ENCODE measurements around the gene RPL34.

The RPL34 gene

DNA sequence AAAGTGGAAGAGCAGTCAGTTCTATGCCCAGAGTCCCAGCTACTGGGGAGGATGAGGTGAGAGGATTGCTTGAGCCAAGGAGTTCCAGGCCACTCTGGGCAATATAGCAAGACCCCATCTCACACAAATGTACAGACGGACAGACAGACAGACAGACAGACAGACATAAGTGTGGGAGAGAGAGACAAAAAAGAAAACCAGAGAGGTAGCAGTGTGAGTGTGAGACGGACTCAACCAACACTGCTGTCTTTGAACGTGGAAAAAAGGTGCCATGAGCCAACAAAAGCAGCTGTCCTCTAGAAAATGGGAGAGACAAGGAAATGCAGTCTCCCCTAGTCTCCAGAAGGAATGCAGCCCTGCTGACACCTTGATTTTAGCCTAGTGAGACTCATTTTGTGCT lies 18.2 kb upstream of the RPL34 start:
- no peak for DNase-seq (ENCODE audit: low read depth in 2 of 2)
- no peak overlapping the region for H3K4me3 ChIP-seq (replicated peaks in 1 of 2; ENCODE audit: low read depth in 2 of 2, low read length in 2 of 2)
- TF ChIP-seq, protein P1, sequence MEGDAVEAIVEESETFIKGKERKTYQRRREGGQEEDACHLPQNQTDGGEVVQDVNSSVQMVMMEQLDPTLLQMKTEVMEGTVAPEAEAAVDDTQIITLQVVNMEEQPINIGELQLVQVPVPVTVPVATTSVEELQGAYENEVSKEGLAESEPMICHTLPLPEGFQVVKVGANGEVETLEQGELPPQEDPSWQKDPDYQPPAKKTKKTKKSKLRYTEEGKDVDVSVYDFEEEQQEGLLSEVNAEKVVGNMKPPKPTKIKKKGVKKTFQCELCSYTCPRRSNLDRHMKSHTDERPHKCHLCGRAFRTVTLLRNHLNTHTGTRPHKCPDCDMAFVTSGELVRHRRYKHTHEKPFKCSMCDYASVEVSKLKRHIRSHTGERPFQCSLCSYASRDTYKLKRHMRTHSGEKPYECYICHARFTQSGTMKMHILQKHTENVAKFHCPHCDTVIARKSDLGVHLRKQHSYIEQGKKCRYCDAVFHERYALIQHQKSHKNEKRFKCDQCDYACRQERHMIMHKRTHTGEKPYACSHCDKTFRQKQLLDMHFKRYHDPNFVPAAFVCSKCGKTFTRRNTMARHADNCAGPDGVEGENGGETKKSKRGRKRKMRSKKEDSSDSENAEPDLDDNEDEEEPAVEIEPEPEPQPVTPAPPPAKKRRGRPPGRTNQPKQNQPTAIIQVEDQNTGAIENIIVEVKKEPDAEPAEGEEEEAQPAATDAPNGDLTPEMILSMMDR (IDR thresholded peaks at IDR 0.05; ENCODE audit: low read depth, low read length): no peak

DNA sequence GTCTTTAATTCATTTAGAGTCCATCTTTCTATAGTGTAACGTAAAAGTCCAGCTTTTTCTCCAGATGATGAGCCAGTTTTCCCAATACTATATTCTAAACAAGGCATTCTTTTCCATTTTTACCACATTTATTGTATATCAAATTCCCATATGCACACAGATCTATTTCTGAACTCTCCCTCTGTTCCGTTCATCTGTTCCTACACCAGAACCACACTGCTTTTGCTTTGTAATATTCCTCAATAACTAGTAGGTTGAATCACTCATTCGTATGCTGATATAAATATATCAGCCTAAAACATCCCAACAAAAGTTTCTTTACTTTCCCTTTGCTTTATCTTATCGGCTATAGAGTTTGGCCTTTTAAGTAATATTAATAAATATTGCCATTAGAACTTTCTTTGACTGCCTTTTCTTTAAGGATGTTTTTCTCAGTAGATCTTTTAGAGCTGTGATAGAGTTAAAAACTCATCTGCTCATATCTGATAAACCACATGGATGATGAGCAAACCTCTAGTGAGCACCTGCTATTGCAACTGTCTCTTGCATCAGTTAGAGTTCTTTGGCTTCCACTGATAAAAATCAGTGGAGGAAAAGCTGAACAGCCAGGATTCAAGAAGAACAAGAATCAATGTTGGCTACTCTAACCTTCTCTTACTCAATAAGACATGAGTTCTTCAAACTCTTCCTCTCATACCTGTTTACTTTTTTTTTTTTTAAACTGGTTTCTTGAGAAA lies 13.1 kb upstream of the RPL34 start:
- H3K4me3 ChIP-seq (replicated peaks in 1 of 2; ENCODE audit: low read depth in 2 of 2, low read length in 2 of 2): no peak overlapping the region
- DNase-seq (ENCODE audit: low read depth in 2 of 2): no peak
- TF ChIP-seq, protein P1 (IDR thresholded peaks at IDR 0.05; ENCODE audit: low read depth, low read length): no peak

DNA sequence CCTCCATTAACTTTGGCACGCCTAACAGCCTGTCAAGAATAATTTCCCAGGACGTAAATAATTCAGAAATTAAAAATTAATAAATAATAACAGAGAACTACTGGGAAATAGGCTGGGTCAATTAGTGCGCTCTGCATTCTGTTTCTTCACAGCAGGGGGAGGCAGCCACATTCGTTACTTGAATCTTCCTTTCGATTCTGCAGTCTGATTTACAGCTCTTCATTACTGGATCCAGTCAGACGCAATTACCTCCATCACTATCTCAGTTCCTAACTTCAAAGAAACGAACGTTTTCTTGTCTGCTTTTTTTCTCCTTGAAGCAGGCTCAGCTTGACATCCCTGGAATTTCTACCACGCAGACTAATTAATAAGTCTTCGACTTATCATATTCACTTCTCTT lies 9.0 kb upstream of the RPL34 start:
- H3K4me3 ChIP-seq (replicated peaks in 1 of 2; ENCODE audit: low read depth in 2 of 2, low read length in 2 of 2): peak overlapping the region; percentile 24 to 37
- peak; percentile 54 to 60 for DNase-seq (ENCODE audit: low read depth in 2 of 2)
- TF ChIP-seq, protein P1 (IDR thresholded peaks at IDR 0.05; ENCODE audit: low read depth, low read length): peak; percentile 60

DNA sequence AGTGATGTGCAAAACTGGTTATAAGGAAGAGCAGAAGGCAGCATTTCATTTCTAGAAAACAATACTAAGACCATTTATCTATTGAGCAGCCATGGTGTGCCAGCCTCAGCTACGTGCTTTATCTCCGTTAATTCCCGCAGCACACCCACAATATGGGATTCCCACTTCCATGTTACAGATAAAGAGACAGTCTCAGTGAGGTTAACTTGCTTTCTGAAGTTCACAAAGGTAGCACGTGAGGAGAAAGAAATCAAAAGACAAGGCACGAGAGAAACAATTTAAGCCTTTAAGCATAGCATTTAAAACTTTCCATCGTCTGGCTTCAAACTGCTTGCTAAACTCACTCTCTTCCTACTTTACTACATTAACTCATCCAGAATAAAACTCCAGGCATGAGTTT lies 8.0 kb upstream of the RPL34 start:
- no peak for DNase-seq (ENCODE audit: low read depth in 2 of 2)
- TF ChIP-seq, protein P1 (IDR thresholded peaks at IDR 0.05; ENCODE audit: low read depth, low read length): no peak
- H3K4me3 ChIP-seq (replicated peaks in 1 of 2; ENCODE audit: low read depth in 2 of 2, low read length in 2 of 2): no peak overlapping the region

DNA sequence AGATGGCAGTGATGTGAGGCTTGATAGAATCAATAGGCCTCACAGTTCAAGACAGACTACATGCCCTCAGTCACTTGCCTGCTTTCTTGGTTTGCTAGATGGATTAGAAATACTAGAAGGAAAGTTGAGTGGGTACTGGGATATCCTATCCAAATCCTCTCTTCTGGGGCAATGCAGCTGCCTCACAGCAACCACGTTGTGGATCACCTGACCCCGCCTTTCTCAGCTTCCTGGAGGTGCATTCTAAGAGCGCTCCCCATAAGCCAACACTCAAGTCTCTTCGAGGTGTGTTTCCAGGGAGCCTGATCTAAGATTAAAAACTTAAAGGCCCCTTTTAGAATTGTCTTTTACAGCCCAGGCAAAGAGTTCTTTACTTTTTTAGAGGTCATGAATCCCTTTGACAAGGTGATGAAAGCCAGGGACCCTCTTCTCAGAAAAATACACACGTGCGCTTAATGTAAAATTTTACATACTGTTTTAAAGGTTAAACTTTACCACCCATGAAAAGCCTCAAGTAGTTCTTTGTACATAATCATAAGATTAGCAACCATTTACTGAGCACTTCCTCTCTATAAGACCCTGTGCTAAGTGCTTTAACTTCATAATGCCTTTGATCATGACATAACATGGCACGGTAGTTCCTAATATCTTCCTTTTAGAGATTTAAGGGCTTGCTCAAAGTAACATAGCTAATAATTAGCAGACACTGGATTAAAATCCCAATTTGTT lies 840 bp upstream of the RPL34 start:
- TF ChIP-seq, protein P1 (IDR thresholded peaks at IDR 0.05; ENCODE audit: low read depth, low read length): no peak
- peak overlapping the region; percentile 21 to 82 for H3K4me3 ChIP-seq (replicated peaks in 1 of 2; ENCODE audit: low read depth in 2 of 2, low read length in 2 of 2)
- no peak for DNase-seq (ENCODE audit: low read depth in 2 of 2)

DNA sequence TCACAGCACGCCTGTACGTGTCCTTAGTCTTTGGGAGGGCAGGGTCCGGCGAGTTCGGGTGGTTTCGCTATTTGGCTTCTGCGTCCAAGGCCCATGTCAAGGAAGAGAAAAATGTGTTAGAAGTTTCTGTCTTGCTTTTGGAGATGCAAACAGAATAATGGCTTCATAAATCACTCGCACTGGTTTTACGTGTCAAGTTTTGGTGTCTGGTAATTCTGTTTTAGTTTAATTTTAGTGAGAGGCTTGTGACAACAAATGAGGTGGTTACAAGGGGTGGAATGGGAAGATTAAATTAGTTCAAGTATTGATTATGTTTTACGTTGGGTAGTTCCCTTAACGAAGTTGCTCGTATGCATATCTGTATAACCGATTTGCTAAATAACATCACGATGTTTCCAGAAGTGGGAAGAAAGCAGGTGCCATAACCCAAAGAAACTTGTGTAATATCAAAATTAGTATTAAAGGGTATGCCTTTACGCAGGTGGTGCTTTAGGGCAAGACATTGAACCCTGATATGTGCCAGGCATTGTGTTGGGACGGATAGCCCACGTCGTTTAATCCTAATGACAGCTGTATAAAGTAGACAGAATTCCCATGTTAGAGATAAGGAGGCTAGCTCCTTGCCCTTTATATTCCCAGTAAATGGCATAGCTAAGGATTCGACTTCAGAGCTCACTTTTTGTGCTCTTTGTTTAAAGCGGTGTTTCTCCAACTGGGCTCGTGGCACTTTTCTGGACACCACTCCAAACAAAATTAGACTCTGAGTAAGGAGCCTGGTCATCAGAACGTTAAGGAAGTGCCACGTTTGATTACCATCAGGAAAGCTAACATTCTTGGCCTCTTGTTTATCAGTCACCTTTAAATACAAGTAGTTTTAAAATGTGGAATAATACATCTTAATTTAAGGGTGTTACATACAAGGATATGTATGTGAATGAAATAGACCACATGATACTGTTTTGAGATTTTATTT lies 843 bp downstream of the RPL34 start:
- peak overlapping the region; percentile 56 to 82 for H3K4me3 ChIP-seq (replicated peaks in 1 of 2; ENCODE audit: low read depth in 2 of 2, low read length in 2 of 2)
- TF ChIP-seq, protein P1 (IDR thresholded peaks at IDR 0.05; ENCODE audit: low read depth, low read length): no peak
- peak in 1 of 2 donors; percentile 40 for DNase-seq (ENCODE audit: low read depth in 2 of 2)
